Activated naive CD8-positive, alpha-beta T cell treated with anti-CD3 and anti-CD28 coated beads for 36 hours (primary cell): ENCODE data around the gene VRK3. TPM values are rescaled to one million over a fixed set of nuclear protein-coding genes. Genes with fewer than 3 reads are reported as not detected.

Experiments used
- DNase-seq: peaks from one replicate; pipeline ENCODE4 v3.0.0; 2021
- H3K27ac Mint-ChIP-seq: one replicate; pipeline ENCODE4 v1.8.0; 2022; ENCODE audit warnings: mild to moderate bottlenecking, moderate library complexity, mixed read lengths
- H3K27me3 Mint-ChIP-seq: one replicate; pipeline ENCODE4 v1.8.0; 2022; ENCODE audit warnings: mild to moderate bottlenecking, mixed read lengths
- H3K36me3 Mint-ChIP-seq: one replicate; pipeline ENCODE4 v1.8.0; 2021; ENCODE audit warnings: mild to moderate bottlenecking, mixed read lengths
- H3K4me1 Mint-ChIP-seq: one replicate; pipeline ENCODE4 v1.8.0; 2021; ENCODE audit warnings: mixed read lengths
- H3K4me3 Mint-ChIP-seq: one replicate; pipeline ENCODE4 v1.8.0; 2022; ENCODE audit warnings: mild to moderate bottlenecking, moderate library complexity, mixed read lengths
- H3K9me3 Mint-ChIP-seq: one replicate; pipeline ENCODE4 v1.8.0; 2022; ENCODE audit warnings: mixed read lengths
- total RNA-seq, 2 experiments: library from RNA; stranded (reverse); gene quantifications; one replicate each; pipeline ENCODE4 v1.2.3, GENCODE V29; 2021

The VRK3 gene
- total RNA-seq, 2 experiments from 2014 or later, result 43.1 to 48.8 TPM

DNA sequence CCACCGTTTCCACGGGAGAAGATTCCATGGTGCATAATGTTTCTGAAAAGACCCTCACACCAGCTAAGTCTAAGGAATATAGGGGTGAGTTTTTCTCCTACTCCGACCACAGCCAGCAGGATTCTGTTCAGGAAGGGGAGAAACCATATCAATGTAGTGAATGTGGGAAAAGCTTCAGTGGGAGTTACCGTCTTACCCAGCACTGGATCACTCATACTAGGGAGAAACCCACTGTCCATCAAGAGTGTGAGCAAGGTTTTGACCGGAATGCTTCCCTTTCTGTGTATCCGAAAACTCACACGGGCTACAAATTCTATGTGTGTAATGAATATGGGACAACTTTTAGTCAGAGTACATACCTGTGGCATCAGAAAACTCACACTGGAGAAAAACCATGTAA lies 19.8 kb upstream of the VRK3 start:
- no peak overlapping the region for H3K4me3 Mint-ChIP-seq
- no peaks in the 10 kb centered on the region for H3K4me1 Mint-ChIP-seq
- peaks cover 30% of the 10 kb centered on the region for H3K9me3 Mint-ChIP-seq
- H3K27ac Mint-ChIP-seq, result no peak overlapping the region
- peaks cover 73% of the 10 kb centered on the region for H3K36me3 Mint-ChIP-seq
- no peak for DNase-seq
- H3K27me3 Mint-ChIP-seq, result no peaks in the 10 kb centered on the region

DNA sequence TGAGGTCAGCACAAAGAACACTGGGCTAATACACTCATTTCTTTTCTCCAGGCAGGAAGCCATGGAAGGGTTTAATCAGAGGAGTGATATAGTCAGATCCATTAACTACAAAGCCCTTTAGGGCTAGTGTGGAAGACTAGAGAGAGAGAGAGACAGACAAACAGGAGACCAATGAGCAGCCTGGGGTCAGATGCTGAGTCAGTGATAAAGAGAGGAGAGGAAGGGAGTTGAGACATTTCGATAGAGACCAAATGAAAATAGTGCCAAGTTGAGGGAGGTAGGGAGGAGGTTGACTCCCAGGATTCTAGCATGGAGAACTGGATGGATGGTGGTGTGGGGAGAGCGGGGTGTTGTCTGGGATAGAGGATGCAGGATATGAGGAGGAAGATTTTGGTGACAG lies 18.8 kb upstream of the VRK3 start:
- Mint-ChIP-seq H3K27me3 (no peaks in the 10 kb centered on the region), H3K36me3 (peaks cover 78% of the 10 kb centered on the region), H3K4me3 (no peak overlapping the region), H3K4me1 (no peaks in the 10 kb centered on the region), H3K27ac (no peak overlapping the region), H3K9me3 (peaks cover 30% of the 10 kb centered on the region)
- no peak for DNase-seq

DNA sequence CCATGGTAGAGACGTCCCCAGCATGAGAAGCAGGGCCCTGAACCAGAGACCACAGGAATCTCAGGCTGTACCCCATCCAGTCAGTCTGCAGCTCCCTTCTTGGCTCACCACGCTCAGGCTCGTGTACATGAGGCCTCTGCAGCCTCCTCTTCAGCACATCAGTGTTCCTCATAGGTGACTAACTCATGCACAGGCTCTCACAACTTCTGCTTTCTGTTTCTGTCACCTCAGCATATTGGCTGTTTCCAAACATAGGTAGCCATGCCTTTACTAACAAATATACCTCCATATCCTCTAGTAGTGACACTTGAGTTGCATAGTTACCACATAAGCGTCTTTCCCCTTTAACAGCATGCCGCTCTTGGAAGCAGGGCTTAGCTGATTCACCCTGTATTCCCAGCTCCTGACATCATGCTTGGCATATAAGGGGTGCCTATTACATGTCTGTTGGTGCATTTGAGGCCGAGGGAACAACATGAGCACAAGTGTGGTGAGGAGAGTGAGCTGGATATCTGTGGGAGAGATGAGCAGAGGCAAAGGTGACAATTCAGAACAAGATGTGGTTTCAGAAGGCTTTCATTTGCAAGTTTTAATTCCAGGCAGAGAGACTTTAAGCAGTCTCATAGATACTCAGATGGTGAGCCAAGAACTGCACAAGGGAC lies 17.3 kb upstream of the VRK3 start:
- no peaks in the 10 kb centered on the region for H3K27me3 Mint-ChIP-seq
- no peak overlapping the region for H3K4me3 Mint-ChIP-seq
- no peak overlapping the region for H3K27ac Mint-ChIP-seq
- peaks cover 30% of the 10 kb centered on the region for H3K9me3 Mint-ChIP-seq
- no peak for DNase-seq
- H3K36me3 Mint-ChIP-seq, result peaks cover 69% of the 10 kb centered on the region
- no peaks in the 10 kb centered on the region for H3K4me1 Mint-ChIP-seq

DNA sequence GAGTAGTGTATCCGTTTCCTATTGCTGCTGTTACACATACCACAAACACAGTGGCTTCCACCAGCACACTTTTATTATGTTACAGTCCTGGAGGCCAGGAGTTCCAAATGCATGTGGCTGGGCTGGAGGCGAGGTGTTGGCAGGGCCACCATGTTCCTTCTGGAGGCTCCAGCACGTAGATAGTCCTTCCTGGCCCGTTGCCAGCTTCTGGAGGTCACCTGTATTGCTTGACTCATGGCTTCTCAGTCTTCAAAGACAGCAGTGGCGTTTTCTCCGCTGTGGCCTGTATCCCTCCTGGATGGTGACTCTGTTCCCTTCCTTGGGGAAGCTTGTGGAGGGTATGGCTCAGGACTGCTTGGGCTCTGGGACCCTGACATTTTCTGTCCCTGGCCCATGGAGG lies 15.8 kb upstream of the VRK3 start:
- Mint-ChIP-seq H3K4me1 (no peaks in the 10 kb centered on the region), H3K4me3 (no peak overlapping the region), H3K27me3 (no peaks in the 10 kb centered on the region), H3K27ac (no peak overlapping the region), H3K36me3 (peaks cover 66% of the 10 kb centered on the region), H3K9me3 (peaks cover 30% of the 10 kb centered on the region)
- no peak for DNase-seq

DNA sequence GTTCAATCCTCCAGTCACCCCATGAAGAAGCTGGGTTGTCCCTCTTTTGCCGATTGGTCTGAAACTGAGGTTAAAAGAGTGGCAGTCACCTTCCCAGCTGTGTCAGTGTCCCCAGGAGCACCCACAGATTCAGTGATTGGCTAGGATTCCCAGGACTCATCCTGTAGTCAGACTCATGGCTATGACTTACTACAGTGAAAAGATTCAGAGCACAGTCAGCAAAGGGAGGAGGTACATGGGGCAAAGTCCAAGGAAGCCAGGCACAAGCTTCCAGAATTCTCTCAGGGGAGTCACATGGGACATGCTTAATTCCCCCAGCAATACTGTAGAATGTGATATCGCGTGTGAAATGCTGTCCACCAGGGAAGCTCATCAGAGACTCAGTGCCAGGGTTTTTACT lies 14.8 kb upstream of the VRK3 start:
- H3K27ac Mint-ChIP-seq, result no peak overlapping the region
- DNase-seq, result no peak
- no peaks in the 10 kb centered on the region for H3K4me1 Mint-ChIP-seq
- H3K9me3 Mint-ChIP-seq, result peaks cover 21% of the 10 kb centered on the region
- H3K27me3 Mint-ChIP-seq, result no peaks in the 10 kb centered on the region
- peaks cover 58% of the 10 kb centered on the region for H3K36me3 Mint-ChIP-seq
- H3K4me3 Mint-ChIP-seq, result no peak overlapping the region

DNA sequence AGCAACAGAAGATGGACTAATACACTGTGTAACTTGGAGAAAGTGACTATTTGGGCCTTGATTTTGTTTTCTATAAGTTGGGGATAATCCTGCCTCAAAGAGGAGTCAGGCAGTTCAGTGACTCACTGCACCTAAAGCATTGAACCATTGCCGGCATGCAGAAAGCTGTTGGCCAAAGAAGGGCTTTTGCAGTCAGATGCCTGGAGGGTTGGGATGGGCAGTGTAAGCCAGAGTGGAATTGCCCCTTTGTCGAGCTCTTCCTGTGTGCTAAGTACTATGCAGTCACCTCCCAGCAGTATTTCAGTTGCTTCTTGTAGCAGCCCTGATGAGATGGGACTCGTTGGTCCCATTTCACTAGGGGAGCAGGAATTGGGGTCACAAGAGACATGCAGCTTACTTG lies 11.7 kb upstream of the VRK3 start:
- Mint-ChIP-seq H3K4me1 (peaks cover 2% of the 10 kb centered on the region), H3K9me3 (no peaks in the 10 kb centered on the region), H3K36me3 (peaks cover 51% of the 10 kb centered on the region), H3K27me3 (no peaks in the 10 kb centered on the region), H3K4me3 (no peak overlapping the region), H3K27ac (no peak overlapping the region)
- no peak for DNase-seq

DNA sequence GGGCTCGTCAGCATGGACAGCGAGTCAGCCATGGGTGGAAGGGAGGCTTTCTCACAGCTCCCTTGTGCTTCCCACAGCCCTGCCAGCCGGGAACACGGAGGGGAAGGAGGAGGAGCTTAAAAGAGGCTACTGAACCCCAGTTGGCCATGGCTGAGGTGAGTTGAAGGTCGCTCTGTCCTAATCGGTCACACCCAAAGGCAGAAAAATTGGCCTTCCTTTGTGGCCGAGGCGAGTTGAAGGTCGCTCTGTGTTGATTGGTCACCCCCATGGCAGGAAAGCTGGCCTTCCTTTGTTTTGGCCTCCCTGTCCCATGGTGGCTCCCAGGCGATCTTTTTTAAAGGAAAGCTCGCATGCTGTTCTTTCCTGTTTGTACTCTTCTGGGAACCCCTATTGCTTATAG lies 5.8 kb upstream of the VRK3 start:
- H3K27ac Mint-ChIP-seq, result no peak overlapping the region
- peaks cover 47% of the 10 kb centered on the region for H3K36me3 Mint-ChIP-seq
- H3K4me3 Mint-ChIP-seq, result no peak overlapping the region
- H3K27me3 Mint-ChIP-seq, result no peaks in the 10 kb centered on the region
- H3K9me3 Mint-ChIP-seq, result peaks cover 6% of the 10 kb centered on the region
- no peak for DNase-seq
- peaks cover 15% of the 10 kb centered on the region for H3K4me1 Mint-ChIP-seq

DNA sequence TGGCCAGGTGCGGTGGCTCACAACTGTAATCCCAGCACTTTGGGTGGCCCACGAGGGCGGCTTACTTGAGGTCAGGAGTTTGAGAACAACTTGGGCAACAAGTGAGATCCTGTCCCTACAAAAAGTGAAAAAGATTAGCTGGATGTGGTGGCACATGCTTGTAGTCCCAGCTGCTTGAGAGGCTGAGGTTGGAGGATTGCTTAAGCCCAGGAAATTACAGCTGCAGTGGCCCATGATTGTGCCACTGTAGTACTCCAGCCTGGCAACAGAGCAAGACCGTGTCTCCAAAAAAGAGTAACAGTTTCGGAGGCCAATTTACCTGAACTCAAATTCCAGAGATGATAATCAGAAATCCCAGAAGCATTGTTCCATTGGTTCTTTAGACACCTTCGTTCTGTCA lies 5.1 kb upstream of the VRK3 start:
- Mint-ChIP-seq H3K36me3 (peaks cover 50% of the 10 kb centered on the region), H3K4me3 (no peak overlapping the region), H3K9me3 (peaks cover 8% of the 10 kb centered on the region), H3K27me3 (peaks cover 4% of the 10 kb centered on the region), H3K4me1 (peaks cover 17% of the 10 kb centered on the region), H3K27ac (no peak overlapping the region)
- DNase-seq, result no peak

DNA sequence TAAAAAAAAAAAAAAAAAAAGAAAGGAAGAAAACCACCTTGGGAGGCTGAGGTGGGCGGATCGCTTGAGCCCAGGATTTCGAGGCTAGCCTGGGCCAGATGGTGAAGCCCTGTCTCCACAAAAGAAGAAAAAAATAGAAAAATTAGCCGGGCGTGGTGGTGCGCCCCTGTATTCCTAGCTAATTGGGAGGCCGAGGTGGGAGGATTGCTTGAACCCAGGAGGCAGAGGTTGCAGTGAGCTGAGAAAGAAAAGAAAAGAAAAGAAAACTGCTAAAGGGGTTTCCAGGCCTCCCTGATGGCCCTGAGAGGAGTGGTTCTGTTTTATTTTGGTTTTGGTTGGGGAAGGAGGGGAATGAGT lies 1.4 kb upstream of the VRK3 start:
- peaks cover 27% of the 10 kb centered on the region for H3K36me3 Mint-ChIP-seq
- H3K4me3 Mint-ChIP-seq, result peak overlapping the region; percentile 95
- peaks cover 4% of the 10 kb centered on the region for H3K27me3 Mint-ChIP-seq
- peak overlapping the region; percentile 98 for H3K27ac Mint-ChIP-seq
- H3K9me3 Mint-ChIP-seq, result peaks cover 8% of the 10 kb centered on the region
- no peak for DNase-seq
- H3K4me1 Mint-ChIP-seq, result peaks cover 29% of the 10 kb centered on the region

DNA sequence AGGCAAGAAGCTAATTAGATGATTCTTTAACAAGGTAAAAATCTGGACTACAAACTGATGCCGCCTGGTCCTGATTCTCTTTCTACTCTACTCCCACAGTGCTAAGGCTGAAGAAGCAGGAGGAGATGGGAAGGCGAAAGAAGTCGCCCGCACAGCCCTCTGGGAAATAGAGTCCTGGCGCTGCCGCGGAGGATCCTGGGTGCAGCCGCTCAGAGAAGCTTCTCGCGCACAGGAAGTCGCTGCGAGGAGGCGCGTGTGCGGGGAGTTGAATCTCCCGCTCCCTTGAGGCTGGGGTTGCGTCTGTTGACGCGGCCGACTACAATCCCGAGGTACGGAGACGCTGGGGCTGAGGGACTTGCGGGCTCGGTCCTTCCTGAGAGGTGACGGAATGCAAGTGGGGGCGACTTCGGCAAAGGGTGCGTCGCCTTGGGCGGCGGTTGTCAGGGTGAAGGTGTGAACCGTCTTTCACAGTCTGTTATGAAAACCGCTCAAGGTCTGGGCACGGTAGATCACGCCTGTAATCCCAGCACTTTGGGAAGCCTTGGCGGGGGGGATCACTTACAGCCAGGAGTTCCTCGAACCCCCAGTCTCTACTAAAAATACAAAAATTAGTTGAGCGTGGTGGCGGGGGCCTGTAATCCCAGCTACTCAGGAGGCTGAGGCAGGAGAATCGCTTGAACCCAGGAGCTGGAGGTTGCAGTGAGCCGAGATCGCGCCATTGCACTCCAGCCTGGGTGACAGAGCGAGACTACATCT lies 800 bp upstream of the VRK3 start, which contains the start of gene ZNF473:
ZNF473 (plus strand) TSS at position 212 of the 756 bp plus-strand sequence. CDS start 5,078 bp downstream, outside the sequence.
- peaks cover 30% of the 10 kb centered on the region for H3K4me1 Mint-ChIP-seq
- H3K27ac Mint-ChIP-seq, result peak within 1 kb of the TSS; percentile 98
- peaks cover 4% of the 10 kb centered on the region for H3K27me3 Mint-ChIP-seq
- H3K9me3 Mint-ChIP-seq, result peaks cover 8% of the 10 kb centered on the region
- H3K4me3 Mint-ChIP-seq, result peak within 1 kb of the TSS; percentile 95
- peak; percentile 89 for DNase-seq
- H3K36me3 Mint-ChIP-seq, result peaks cover 21% of the 10 kb centered on the region

DNA sequence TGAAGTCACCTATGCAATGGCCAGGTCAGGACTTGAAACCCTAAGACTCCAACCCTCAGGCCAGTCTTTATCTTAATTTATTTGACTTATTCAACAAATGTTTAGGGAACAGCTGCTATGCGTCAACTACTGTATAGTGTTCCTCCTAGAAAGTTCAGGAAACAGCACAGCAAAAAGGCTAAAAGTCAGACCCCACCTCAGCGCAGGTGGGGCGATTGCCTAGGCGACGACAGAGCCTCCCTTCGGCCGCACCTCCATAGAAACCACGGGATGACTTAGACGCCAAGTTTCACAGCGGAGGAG lies 502 bp downstream of the VRK3 start:
- DNase-seq, result no peak
- H3K27ac Mint-ChIP-seq, result peak overlapping the region; percentile 98

DNA sequence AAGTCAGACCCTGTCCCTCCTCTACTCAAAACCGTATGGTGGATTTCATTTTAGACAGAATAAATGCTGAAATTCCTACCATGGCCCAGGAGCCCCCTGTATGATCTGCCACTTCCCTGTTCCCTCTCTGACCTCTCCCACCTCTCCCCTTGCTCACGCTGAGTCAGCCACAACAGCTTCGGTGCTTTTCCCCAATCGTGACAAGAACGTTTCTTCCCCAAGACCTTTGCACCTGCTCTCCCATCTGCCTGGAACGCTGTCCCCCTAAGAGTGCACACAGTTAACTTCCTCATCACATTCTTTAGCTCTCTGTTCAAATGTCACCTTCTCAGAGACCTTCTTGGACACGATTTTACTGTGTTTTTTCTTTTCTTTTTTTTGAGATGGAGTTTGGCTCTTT lies 2.3 kb downstream of the VRK3 start:
- peaks cover 8% of the 10 kb centered on the region for H3K9me3 Mint-ChIP-seq
- H3K27me3 Mint-ChIP-seq, result peaks cover 4% of the 10 kb centered on the region
- H3K27ac Mint-ChIP-seq, result no peak overlapping the region
- DNase-seq, result no peak
- peaks cover 33% of the 10 kb centered on the region for H3K4me1 Mint-ChIP-seq
- H3K36me3 Mint-ChIP-seq, result peaks cover 19% of the 10 kb centered on the region
- no peak overlapping the region for H3K4me3 Mint-ChIP-seq

More for the DNA sequence above, 502 bp downstream of the VRK3 start:
- Mint-ChIP-seq H3K9me3 (peaks cover 8% of the 10 kb centered on the region), H3K36me3 (peaks cover 19% of the 10 kb centered on the region), H3K27me3 (peaks cover 4% of the 10 kb centered on the region), H3K4me1 (peaks cover 33% of the 10 kb centered on the region), H3K4me3 (peak overlapping the region; percentile 95)

DNA sequence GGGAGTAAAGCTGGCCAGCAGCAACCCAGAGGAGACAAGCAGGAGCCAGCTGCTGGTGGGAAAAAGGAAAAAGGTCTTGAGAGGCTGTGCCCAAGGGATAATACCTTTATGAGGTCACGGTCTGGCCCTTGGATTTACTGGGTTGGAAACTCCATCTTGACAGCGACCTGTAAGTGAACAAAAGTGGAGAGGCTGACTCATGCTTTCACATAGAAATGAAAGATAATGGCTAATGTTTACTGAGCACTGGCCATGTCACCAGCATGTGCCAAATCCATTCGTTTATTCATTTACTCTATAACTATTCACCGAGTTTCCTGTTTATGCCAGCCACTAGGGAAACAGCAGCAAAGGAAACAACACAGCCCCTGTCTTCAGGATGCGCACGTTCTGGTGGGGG lies 4.7 kb downstream of the VRK3 start:
- no peak for DNase-seq
- Mint-ChIP-seq H3K4me1 (peaks cover 18% of the 10 kb centered on the region), H3K27me3 (peaks cover 2% of the 10 kb centered on the region), H3K27ac (no peak overlapping the region), H3K9me3 (peaks cover 2% of the 10 kb centered on the region), H3K4me3 (no peak overlapping the region), H3K36me3 (peaks cover 15% of the 10 kb centered on the region)

DNA sequence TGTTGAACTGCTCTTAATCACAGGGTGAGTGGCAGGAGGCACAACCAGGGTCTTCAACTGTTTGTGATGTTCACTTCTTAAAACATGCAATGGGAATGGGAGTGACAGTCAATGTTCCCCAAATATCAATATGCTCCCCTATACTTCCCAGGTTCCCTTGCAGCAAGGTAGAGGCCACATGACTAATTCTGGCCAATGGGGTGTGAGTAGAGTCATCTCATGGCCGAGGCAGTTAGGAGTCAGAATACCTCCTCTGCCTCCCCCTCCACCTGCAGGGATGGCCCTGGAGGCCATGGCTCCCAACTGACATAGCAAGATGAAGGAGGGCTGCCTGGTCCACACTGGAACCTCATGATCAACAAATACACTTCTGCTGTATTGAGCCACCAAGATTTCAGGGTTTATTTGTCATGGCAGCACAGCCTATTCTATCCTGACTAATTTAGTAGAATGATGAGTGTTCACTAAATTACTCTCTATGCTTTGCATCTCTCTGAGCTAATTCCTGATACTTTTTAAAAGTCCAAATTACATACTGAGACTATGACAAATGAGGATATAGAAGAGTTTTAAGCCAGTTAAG lies 8.9 kb downstream of the VRK3 start:
- H3K27me3 Mint-ChIP-seq, result no peaks in the 10 kb centered on the region
- H3K4me1 Mint-ChIP-seq, result peaks cover 4% of the 10 kb centered on the region
- peaks cover 2% of the 10 kb centered on the region for H3K9me3 Mint-ChIP-seq
- peaks cover 28% of the 10 kb centered on the region for H3K36me3 Mint-ChIP-seq
- no peak overlapping the region for H3K4me3 Mint-ChIP-seq
- no peak for DNase-seq
- H3K27ac Mint-ChIP-seq, result no peak overlapping the region

DNA sequence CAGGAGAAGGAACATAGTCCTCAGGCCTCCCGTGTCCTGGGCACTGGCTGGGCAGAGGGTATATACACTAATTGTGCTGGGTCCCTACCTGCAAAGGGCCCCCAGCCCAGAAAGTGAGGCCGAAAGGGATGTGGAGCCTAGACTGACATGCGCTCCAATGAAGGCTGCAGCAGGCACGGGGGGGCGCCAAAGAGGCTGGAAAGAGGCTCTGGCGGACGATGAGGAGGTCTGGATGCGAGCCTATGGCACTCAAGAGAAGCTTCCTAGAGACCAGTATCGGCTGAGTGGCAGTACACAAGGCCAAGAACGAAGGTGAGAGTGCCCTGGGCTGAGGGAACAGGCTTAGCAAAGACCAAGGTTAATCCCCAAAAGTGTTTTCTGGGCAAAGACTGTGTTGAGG lies 16.6 kb downstream of the VRK3 start:
- H3K4me3 Mint-ChIP-seq, result no peak overlapping the region
- peaks cover 18% of the 10 kb centered on the region for H3K4me1 Mint-ChIP-seq
- H3K9me3 Mint-ChIP-seq, result no peaks in the 10 kb centered on the region
- no peak overlapping the region for H3K27ac Mint-ChIP-seq
- peaks cover 25% of the 10 kb centered on the region for H3K36me3 Mint-ChIP-seq
- no peak for DNase-seq
- H3K27me3 Mint-ChIP-seq, result no peaks in the 10 kb centered on the region

DNA sequence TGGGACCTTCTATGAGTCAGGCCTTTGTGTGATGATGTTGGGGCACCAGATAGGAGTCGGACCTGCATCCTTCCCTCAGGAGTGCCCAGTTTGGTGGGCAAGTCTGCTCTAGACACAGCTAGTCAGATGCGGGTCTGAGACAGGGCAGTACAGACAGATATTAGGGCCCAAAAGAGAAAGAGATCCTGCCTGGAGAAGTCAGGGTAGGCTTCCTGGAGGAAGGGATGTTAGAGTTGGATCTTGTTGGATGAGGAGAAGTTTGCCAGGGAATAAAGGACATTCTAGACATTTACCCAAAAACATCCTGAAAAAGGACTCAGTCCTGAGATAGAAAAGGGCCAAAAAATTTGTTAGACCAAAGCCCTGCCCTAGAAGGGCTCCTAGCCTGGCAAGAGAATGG lies 17.2 kb downstream of the VRK3 start:
- H3K36me3 Mint-ChIP-seq, result peaks cover 22% of the 10 kb centered on the region
- H3K4me1 Mint-ChIP-seq, result peaks cover 20% of the 10 kb centered on the region
- no peak for DNase-seq
- no peaks in the 10 kb centered on the region for H3K9me3 Mint-ChIP-seq
- no peaks in the 10 kb centered on the region for H3K27me3 Mint-ChIP-seq
- no peak overlapping the region for H3K27ac Mint-ChIP-seq
- no peak overlapping the region for H3K4me3 Mint-ChIP-seq
